Skin of body (tissue), 2 donors: Measurements from ENCODE around the gene TCF7. TPM values are rescaled to one million over a fixed set of nuclear protein-coding genes. Genes with fewer than 3 reads are reported as not detected.

Source experiments
- DNase-seq: peaks from one replicate; lab custom pipeline; 2025; lab: John Stamatoyannopoulos, UW
- total RNA-seq: library from RNA; depleted of rRNA; stranded (reverse); fragments of >200 nt; gene quantifications from one replicate; pipeline ENCODE4 v1.2.3, GENCODE V29; 2014

The TCF7 gene
- total RNA-seq: 3.5 TPM

GRCh38 chr5:134113902-134114875 lies at the start of gene TCF7:
TCF7 (plus strand) TSS chr5:134114681; CDS start chr5:134114907, 226 bp downstream.
- peak; percentile 44 for DNase-seq

GRCh38 chr5:134069553-134069952 lies 44.9 kb upstream of the TCF7 start:
- DNase-seq: no peak

GRCh38 chr5:134070725-134071613 lies 43.5 kb upstream of the TCF7 start:
- DNase-seq: no peak

- DNase-seq: no peak
These were observed 42.8 kb upstream of the TCF7 start for GRCh38 chr5:134071614-134072207.

GRCh38 chr5:134072471-134073210 lies 41.8 kb upstream of the TCF7 start:
- DNase-seq: no peak

- DNase-seq: no peak
These were observed 41.1 kb upstream of the TCF7 start for GRCh38 chr5:134073404-134073803.

- no peak for DNase-seq
These were observed 39.4 kb upstream of the TCF7 start for GRCh38 chr5:134075102-134075501.

GRCh38 chr5:134077926-134078580 lies 36.4 kb upstream of the TCF7 start:
- DNase-seq: no peak

- no peak for DNase-seq
These were observed 34.5 kb upstream of the TCF7 start for GRCh38 chr5:134079748-134080581.

GRCh38 chr5:134082264-134082992 lies 32.1 kb upstream of the TCF7 start:
- DNase-seq: no peak

- DNase-seq: no peak
These were observed 31.0 kb upstream of the TCF7 start for GRCh38 chr5:134083517-134083916.

GRCh38 chr5:134084022-134084565 lies 30.4 kb upstream of the TCF7 start:
- no peak for DNase-seq

- DNase-seq: no peak
These were observed 29.9 kb upstream of the TCF7 start for GRCh38 chr5:134084570-134084969.

GRCh38 chr5:134085411-134085810 lies 29.1 kb upstream of the TCF7 start:
- no peak for DNase-seq

- DNase-seq: no peak
These were observed 28.1 kb upstream of the TCF7 start for GRCh38 chr5:134086225-134086942.

GRCh38 chr5:134086943-134087305 lies 27.6 kb upstream of the TCF7 start:
- DNase-seq: no peak

- no peak for DNase-seq
These were observed 26.2 kb upstream of the TCF7 start for GRCh38 chr5:134088291-134088690.

GRCh38 chr5:134088994-134089560 lies 25.4 kb upstream of the TCF7 start:
- DNase-seq: no peak
